ENCODE data around the gene ARNT2. TPM values are rescaled to one million over a fixed set of nuclear protein-coding genes. Genes with fewer than 3 reads are reported as not detected.

ARNT2 gene
- total and polyA plus RNA-seq, 10 of the 15 experiments (the other 5 are each of a cell fraction or from before 2014, with no cell fraction given) = 0.07 to 0.49 (median 0.09) TPM; not detected in 6

- Histone ChIP-seq H4K20me1 (ENCODE audit: control insufficient read depth, insufficient read depth) (no peaks in the 10 kb centered on the region), H3K27me3 (replicated peaks in 1 of 2; ENCODE audit: control insufficient read depth in 2 of 2, insufficient read depth in 2 of 2, low read length in 1 of 2) (0 out of 4 replicates have a peak, but pooled peaks cover 0 to 2% of the 10 kb centered on the region in 2 experiments), H3K4me1 (ENCODE audit: control insufficient read depth, insufficient read depth, low read length) (no peaks in the 10 kb centered on the region), H3K27ac (ENCODE audit: control insufficient read depth, insufficient read depth) (no peak overlapping the region), H3K9me3 (replicated peaks; ENCODE audit: control insufficient read depth, insufficient read depth, low read length) (no peaks in the 10 kb centered on the region), H3K4me3 (no peak overlapping the region), H3K79me2 (ENCODE audit: control insufficient read depth, insufficient read depth, low read length) (no peaks in the 10 kb centered on the region), H2AFZ (ENCODE audit: control insufficient read depth, low read depth, low read length) (no peak overlapping the region), H3K36me3 (ENCODE audit: control insufficient read depth in 2 of 2, insufficient read depth in 2 of 2, low read length in 1 of 2) (no peaks in the 10 kb centered on the region), H3K9ac (ENCODE audit: control insufficient read depth, insufficient read depth, low read length) (no peak overlapping the region), H3K4me2 (ENCODE audit: control insufficient read depth, insufficient read depth) (no peak overlapping the region)
- ChIA-PET CTCF (no interaction called here), SMC1A (ENCODE audit: uncharacterized antibody, unreplicated experiment) (no interaction called here), RAD21 (ENCODE audit: unreplicated experiment) (no interaction called here), POLR2A (no interaction called here)
- TF ChIP-seq REST (IDR thresholded peaks at IDR 0.05; ENCODE audit: low read depth, low read length) (no peak), TBL1XR1 (IDR thresholded peaks at IDR 0.05; ENCODE audit: low read depth, low read length) (no peak), LARP7 (IDR thresholded peaks at IDR 0.05) (no peak), JUND (IDR thresholded peaks at IDR 0.05; ENCODE audit: low read depth, low read length) (no peak), NKRF (conservative IDR thresholded peaks at IDR 0.05) (no peak), CHD4 (IDR thresholded peaks at IDR 0.05) (no peak), E2F8 (IDR thresholded peaks at IDR 0.05; ENCODE audit: low read depth, partially characterized antibody) (no peak), IKZF1 (conservative IDR thresholded peaks at IDR 0.05) (no peak), MTA2 (IDR thresholded peaks at IDR 0.05; ENCODE audit: low read depth) (no peak), EP300 (IDR thresholded peaks at IDR 0.05; ENCODE audit: borderline replicate concordance in 1 of 2, control insufficient read depth in 1 of 2, low read depth in 2 of 2, low read length in 2 of 2) (no peak), RAD21 (IDR thresholded peaks at IDR 0.05; ENCODE audit: insufficient read depth, low read depth, low read length) (no peak), SREBF1 (IDR thresholded peaks at IDR 0.05; ENCODE audit: low read length) (no peak), ZNF622 (IDR thresholded peaks at IDR 0.05) (no peak)
- in situ Hi-C loops (cut with MboI) = no loop called here
- ATAC-seq = no peak
- no TSS peak for BruUV-seq (replicated peaks)
- intact Hi-C loops (cut with micrococcal nuclease; ENCODE audit: unreplicated experiment) = no loop called here
- 47% methylated on average over 7 of the region's 7 CpGs for WGBS (ENCODE audit: insufficient coverage, insufficient replicate concordance, low lambda C conversion rate, missing lambda C conversion rate)
- DNase-seq (ENCODE audit: low read depth, low spot score) = no peak
- FAIRE-seq = no peak
These were observed 8.1 kb upstream of the ARNT2 start for GRCh38 chr15:80396096-80396495.

Measured in GM12878 (cell line).